ENCODE measurements around the gene NHERF1. TPM values are rescaled to one million over a fixed set of nuclear protein-coding genes. Genes with fewer than 3 reads are reported as not detected.

Gene NHERF1
- total and polyA plus RNA-seq, 2 of the 4 experiments (the other 2 are of a cell fraction) = 3.8 to 11.8 TPM

DNA sequence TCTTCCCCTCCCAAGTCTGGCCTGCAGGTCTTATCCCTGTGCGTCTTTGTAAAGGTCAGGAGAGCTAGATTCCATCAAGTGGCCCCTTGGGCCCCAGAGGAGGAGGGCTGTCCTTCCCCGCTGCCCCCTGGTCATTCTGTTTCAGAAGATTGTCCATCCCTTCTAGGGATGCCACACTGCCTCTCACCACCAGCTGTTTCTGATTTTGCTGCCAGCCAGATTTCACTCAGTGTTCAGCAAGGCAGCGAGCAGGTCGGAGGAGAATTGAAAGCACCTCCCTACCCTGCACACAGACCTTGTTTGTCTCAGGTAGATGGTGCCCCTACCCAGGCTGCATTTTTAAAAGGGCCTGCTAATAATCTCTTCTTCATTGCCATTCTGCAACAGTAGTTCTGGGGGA is 49.4 kb downstream of the NHERF1 start:
- no peaks in the 10 kb centered on the region for H3K9me3 ChIP-seq (ENCODE audit: control insufficient read depth, insufficient read depth, low read length)
- no peak overlapping the region for H3K27ac ChIP-seq (ENCODE audit: insufficient read depth, low read length)
- ATAC-seq (ENCODE audit: low read depth) = no peak
- no peak overlapping the region for H3K9ac ChIP-seq (ENCODE audit: low read depth, low read length)
- H4K5ac ChIP-seq (ENCODE audit: low read depth, low read length) = no peak overlapping the region
- ChIA-PET CTCF (no interaction called here), POLR2A (ENCODE audit: unreplicated experiment) (no interaction called here)
- H4K91ac ChIP-seq (ENCODE audit: insufficient read depth, low read depth, low read length) = no peak overlapping the region
- dilution Hi-C loops (cut with HindIII; ENCODE audit: low sequenced_read_pairs, unreplicated experiment) (no loop called here), intact Hi-C loops (cut with micrococcal nuclease) (no loop called here), in situ Hi-C loops (cut with MboI; ENCODE audit: low sequenced_read_pairs) (no loop called here)
- TF ChIP-seq POLR2A (IDR thresholded peaks at IDR 0.05; ENCODE audit: low read depth, low read length) (no peak), BHLHE40 (IDR thresholded peaks at IDR 0.05; ENCODE audit: low read depth, low read length) (no peak), NFE2L2 (IDR thresholded peaks at IDR 0.05; ENCODE audit: low read depth, low read length) (no peak), CEBPB (IDR thresholded peaks at IDR 0.05; ENCODE audit: low read depth, low read length) (no peak), MAFK (IDR thresholded peaks at IDR 0.05; ENCODE audit: low read depth, low read length) (no peak), CHD1 (IDR thresholded peaks at IDR 0.05; ENCODE audit: low read depth, low read length) (no peak), RFX5 (IDR thresholded peaks at IDR 0.05; ENCODE audit: low read depth, low read length) (no peak), SMC3 (IDR thresholded peaks at IDR 0.05; ENCODE audit: low read depth, low read length) (no peak), MXI1 (IDR thresholded peaks at IDR 0.05; ENCODE audit: borderline replicate concordance, low read depth, low read length) (no peak), MAZ (IDR thresholded peaks at IDR 0.05; ENCODE audit: borderline replicate concordance, low read depth, low read length) (no peak), RAD21 (IDR thresholded peaks at IDR 0.05; ENCODE audit: low read length) (no peak), FOS (IDR thresholded peaks at IDR 0.05; ENCODE audit: low read depth, low read length) (no peak), RCOR1 (IDR thresholded peaks at IDR 0.05; ENCODE audit: insufficient replicate concordance, low read length) (no peak)
- TF ChIP-seq, protein P1, sequence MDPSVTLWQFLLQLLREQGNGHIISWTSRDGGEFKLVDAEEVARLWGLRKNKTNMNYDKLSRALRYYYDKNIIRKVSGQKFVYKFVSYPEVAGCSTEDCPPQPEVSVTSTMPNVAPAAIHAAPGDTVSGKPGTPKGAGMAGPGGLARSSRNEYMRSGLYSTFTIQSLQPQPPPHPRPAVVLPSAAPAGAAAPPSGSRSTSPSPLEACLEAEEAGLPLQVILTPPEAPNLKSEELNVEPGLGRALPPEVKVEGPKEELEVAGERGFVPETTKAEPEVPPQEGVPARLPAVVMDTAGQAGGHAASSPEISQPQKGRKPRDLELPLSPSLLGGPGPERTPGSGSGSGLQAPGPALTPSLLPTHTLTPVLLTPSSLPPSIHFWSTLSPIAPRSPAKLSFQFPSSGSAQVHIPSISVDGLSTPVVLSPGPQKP (IDR thresholded peaks at IDR 0.05; ENCODE audit: borderline replicate concordance, low read depth, low read length) = no peak
- TF ChIP-seq, protein P2, sequence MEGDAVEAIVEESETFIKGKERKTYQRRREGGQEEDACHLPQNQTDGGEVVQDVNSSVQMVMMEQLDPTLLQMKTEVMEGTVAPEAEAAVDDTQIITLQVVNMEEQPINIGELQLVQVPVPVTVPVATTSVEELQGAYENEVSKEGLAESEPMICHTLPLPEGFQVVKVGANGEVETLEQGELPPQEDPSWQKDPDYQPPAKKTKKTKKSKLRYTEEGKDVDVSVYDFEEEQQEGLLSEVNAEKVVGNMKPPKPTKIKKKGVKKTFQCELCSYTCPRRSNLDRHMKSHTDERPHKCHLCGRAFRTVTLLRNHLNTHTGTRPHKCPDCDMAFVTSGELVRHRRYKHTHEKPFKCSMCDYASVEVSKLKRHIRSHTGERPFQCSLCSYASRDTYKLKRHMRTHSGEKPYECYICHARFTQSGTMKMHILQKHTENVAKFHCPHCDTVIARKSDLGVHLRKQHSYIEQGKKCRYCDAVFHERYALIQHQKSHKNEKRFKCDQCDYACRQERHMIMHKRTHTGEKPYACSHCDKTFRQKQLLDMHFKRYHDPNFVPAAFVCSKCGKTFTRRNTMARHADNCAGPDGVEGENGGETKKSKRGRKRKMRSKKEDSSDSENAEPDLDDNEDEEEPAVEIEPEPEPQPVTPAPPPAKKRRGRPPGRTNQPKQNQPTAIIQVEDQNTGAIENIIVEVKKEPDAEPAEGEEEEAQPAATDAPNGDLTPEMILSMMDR (conservative IDR thresholded peaks at IDR 0.05; ENCODE audit: low read depth, low read length) = no peak
- TF ChIP-seq, protein P3, sequence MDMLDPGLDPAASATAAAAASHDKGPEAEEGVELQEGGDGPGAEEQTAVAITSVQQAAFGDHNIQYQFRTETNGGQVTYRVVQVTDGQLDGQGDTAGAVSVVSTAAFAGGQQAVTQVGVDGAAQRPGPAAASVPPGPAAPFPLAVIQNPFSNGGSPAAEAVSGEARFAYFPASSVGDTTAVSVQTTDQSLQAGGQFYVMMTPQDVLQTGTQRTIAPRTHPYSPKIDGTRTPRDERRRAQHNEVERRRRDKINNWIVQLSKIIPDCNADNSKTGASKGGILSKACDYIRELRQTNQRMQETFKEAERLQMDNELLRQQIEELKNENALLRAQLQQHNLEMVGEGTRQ (IDR thresholded peaks at IDR 0.05; ENCODE audit: low read depth, low read length) = no peak
- no peak for DNase-seq
- H4K8ac ChIP-seq (ENCODE audit: low read depth in 2 of 2, low read length in 2 of 2) = no peak overlapping the region
- H3K56ac ChIP-seq (ENCODE audit: extremely low read depth, insufficient read depth, low read length) = no peak overlapping the region
- no peak overlapping the region for H2AFZ ChIP-seq (replicated peaks; ENCODE audit: low read length, poor library complexity)
- H2BK15ac ChIP-seq (ENCODE audit: low read depth, low read length) = no peak overlapping the region
- no peak overlapping the region for H2BK5ac ChIP-seq (ENCODE audit: low read depth, low read length, poor library complexity, severe bottlenecking)
- H3K18ac ChIP-seq (ENCODE audit: low read depth, low read length) = no peak overlapping the region
- no peak overlapping the region for H2AK9ac ChIP-seq (replicated peaks; ENCODE audit: low read depth, low read length, poor library complexity)
- no peaks in the 10 kb centered on the region for H3K27me3 ChIP-seq (ENCODE audit: control insufficient read depth, insufficient read depth, low read length)
- H2AK5ac ChIP-seq (ENCODE audit: low read depth, low read length) = no peak overlapping the region
- H3K9me1 ChIP-seq (ENCODE audit: insufficient read depth, low read length) = no peaks in the 10 kb centered on the region
- H2BK120ac ChIP-seq (ENCODE audit: low read depth, low read length) = no peak overlapping the region
- H3K4me3 ChIP-seq (ENCODE audit: insufficient read depth, low read depth, low read length) = no peak overlapping the region
- H3K4me2 ChIP-seq (ENCODE audit: low read depth, low read length) = no peak overlapping the region
- no TSS peak for BruUV-seq (replicated peaks)
- H3K23ac ChIP-seq (ENCODE audit: low read depth, low read length) = no peak overlapping the region
- H4K20me1 ChIP-seq (ENCODE audit: insufficient read depth, low read length) = no peaks in the 10 kb centered on the region
- WGBS, 2 experiments (ENCODE audit: extremely low coverage in 2 of 2, insufficient read length in 1 of 2) = 100% methylated on average over 3 of the region's 4 CpGs; no CpG with 5 or more reads in 1 of the 2 experiments
- H3K4me1 ChIP-seq (ENCODE audit: control insufficient read depth, insufficient read depth, low read length) = no peaks in the 10 kb centered on the region
- peaks cover 43% of the 10 kb centered on the region for H3K36me3 ChIP-seq (ENCODE audit: control insufficient read depth, insufficient read depth, low read length)
- no peak overlapping the region for H3K4ac ChIP-seq (ENCODE audit: low read depth, low read length)
- no peak overlapping the region for H2BK20ac ChIP-seq (ENCODE audit: low read depth, low read length)
- no peaks in the 10 kb centered on the region for H3K79me1 ChIP-seq (ENCODE audit: low read depth in 1 of 2, low read length in 2 of 2)
- no peak overlapping the region for H3K14ac ChIP-seq (replicated peaks; ENCODE audit: low read depth, low read length)
